Dedifferentiated amniotic fluid mesenchymal stem cell (primary cell): Measurements from ENCODE around the gene ALKBH2.
"Not testable (repeated sequence)": the region's sequence is repeated elsewhere in the genome, so short reads cannot be mapped to it uniquely, and the experiment has no call there.

ENCODE experiments used
- DNase-seq: peaks from one replicate; pipeline ENCODE4 v3.0.0-alpha.2; 2016; ENCODE audit errors: extremely low spot score

The ALKBH2 gene

GRCh38 chr12:109069307-109070271 lies 23.7 kb downstream of the ALKBH2 start:
- no peak for DNase-seq

- DNase-seq = no peak
Measured at GRCh38 chr12:109065853-109066193, 27.4 kb downstream of the ALKBH2 start.

GRCh38 chr12:109065154-109065852 lies 28.0 kb downstream of the ALKBH2 start:
- no peak for DNase-seq

GRCh38 chr12:109064143-109064542 lies 29.1 kb downstream of the ALKBH2 start:
- DNase-seq = no peak

- DNase-seq = no peak
Measured at GRCh38 chr12:109058773-109059172, 34.5 kb downstream of the ALKBH2 start.

GRCh38 chr12:109057376-109057775 lies 35.9 kb downstream of the ALKBH2 start:
- DNase-seq = no peak

GRCh38 chr12:109056891-109057290 lies 36.4 kb downstream of the ALKBH2 start:
- DNase-seq = no peak

- DNase-seq = no peak
Measured at GRCh38 chr12:109054520-109054919, 38.8 kb downstream of the ALKBH2 start.

GRCh38 chr12:109054124-109054513 lies 39.2 kb downstream of the ALKBH2 start:
- DNase-seq = not testable (repeated sequence)

- DNase-seq = no peak
Measured at GRCh38 chr12:109053382-109054123, 39.7 kb downstream of the ALKBH2 start.

- DNase-seq = peak; percentile 83
Measured at GRCh38 chr12:109052414-109053323, 40.6 kb downstream of the ALKBH2 start, which contains the start of gene USP30. TSS of gene USP30 (plus strand) at chr12:109052576. CDS start at chr12:109052679, 103 bp downstream.

GRCh38 chr12:109052097-109052413 lies 41.2 kb downstream of the ALKBH2 start:
- DNase-seq = no peak

GRCh38 chr12:109049794-109050193 lies 43.5 kb downstream of the ALKBH2 start:
- DNase-seq = not testable (repeated sequence)

GRCh38 chr12:109048706-109049105 lies 44.6 kb downstream of the ALKBH2 start:
- DNase-seq = not testable (repeated sequence)

GRCh38 chr12:109047081-109047805 lies 46.0 kb downstream of the ALKBH2 start:
- no peak for DNase-seq

- no peak for DNase-seq
Measured at GRCh38 chr12:109044241-109044640, 49.0 kb downstream of the ALKBH2 start.
